ENCODE measurements around the gene HEG1.

The HEG1 gene

DNA sequence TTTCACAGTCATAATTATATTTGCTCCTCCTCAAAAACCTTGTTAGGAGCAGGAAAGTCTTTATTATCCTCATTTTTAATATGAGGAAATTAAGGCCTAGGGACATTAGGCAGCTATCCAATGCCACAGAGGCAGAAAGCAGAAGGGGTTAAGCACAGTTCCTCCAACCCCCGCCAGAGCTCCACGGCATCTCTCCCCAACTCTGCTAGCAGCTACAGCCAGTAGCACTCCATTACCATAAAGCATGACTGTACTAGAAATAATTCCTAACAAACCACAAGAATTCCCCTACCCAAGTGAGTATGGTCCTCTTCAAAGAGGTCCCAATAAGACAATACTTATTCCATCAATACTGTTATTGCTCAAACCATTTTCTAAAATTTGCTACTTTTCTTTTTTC lies 9.8 kb downstream of the HEG1 start:
- FAIRE-seq = no peak

DNA sequence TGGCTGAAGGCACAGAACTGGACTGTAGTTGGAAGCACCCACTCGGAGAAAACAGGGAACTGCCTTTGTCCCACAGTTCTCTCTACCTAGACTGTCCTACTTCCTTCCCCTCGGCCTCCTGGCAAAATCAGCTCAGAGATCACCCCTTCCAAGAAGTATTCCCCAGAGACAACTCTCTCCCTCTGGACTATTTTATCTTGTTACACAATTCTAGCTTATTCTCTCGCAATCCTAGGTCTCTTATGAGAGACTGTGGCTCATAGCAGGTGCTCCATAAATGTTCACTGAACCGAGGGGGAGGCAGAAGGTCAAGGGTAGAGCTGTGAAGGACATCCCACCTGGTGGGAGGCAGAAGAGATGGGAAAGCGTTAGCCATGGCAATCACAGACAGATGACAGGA lies 10.6 kb downstream of the HEG1 start:
- no peak for FAIRE-seq

DNA sequence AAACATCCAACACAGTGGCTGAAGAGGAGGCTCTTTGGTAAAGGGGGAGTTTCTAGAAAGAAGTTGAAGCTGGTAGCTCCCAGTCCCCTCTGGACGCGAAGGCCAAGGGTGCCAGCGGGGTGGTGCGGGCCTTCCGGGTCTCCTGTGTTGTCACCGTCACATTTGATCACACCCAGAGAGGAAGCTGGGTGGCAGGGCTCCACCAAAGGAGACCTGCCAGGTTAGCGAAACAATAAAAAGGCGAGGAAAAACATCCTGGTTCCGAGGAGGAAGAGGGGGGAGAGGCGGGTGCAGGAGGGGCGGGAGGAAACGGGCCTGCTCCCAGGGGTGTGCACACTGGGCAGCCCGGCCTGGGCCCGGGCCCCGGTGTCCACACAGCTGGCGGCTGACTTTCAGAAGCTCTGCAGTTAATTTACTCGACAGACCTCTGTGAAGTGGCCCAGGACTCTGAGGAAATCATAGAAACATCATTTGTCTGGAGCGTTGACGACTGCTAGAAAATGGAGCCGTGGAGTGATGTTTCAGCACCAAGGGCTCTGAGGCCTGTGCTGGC lies 12.1 kb downstream of the HEG1 start:
- no peak for FAIRE-seq

DNA sequence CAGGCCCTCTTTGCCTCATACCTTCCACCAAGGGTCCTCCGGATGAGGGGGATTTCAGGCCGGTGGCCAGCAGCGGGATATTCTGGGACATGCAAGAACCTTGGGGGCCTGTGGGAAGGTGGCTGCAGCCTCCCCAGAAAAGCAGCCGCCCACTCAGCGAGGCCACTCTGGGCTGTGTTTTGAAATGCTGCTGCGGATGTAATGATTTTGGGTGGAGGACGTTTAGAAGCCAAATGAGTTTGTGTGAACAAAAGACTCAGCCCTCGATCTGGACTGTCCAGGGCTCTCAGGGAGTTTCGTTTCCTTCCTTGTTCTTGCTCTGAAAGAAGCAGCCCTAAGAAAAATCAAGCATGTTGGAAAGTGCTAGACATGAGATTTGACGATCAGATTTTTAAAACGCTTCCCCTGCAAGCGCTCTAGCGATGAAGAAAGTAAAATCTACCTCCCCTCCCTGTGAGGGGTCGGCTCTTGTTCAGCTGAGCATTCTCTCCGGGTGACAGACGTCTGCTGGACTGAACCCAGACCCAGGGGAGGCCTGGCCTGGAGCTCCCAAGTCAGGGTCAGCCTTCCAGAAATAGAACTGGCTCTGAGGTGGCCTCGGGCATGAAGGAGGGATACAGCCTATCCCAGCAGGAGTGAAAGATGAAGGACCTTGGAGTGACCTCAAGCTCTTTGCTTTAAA lies 12.9 kb downstream of the HEG1 start:
- no peak for FAIRE-seq

DNA sequence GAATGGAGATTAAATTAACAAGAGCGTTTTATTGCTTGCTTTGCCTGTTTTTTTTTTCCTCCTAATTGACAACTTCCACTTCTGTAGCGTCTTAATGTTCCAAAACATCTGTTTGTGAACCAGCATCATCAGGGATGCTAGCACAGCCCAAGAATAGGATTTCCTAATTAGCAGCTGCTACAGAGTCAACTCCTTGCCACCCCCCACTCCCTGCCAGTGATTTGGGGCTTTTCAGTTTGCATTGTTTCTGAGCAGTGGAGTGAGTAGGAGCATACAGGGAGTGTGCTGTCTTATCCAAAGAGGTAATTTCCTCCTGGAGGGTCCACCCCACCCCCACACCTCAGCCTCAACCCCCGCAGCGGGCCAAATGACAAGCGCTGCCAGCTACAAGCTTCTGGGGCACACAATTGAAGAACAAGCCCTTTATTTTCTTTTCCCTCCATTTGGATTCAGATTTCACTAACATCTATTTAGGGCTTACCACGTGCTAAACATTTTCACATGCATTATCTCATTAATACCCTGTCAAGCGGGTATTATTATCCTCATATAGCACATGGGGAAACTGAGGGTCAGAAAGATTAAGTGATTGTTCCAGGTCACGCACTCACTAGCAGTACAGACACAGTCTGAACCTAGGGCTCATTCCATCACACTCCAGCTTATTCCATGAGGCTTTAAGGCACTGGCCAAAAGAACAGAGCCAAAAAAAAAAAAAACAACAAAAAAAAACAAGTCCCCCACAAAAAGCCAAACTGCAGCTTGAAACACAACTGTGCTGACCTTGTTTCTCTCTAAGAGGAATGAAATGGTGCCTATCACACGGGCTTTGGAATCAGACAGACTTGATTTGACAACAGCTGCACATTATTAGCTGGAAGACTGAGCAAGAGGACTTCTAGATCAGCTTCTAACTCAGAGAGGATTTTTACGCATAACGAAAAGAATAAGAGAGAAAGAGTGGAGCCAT lies 16.4 kb downstream of the HEG1 start:
- FAIRE-seq = no peak

DNA sequence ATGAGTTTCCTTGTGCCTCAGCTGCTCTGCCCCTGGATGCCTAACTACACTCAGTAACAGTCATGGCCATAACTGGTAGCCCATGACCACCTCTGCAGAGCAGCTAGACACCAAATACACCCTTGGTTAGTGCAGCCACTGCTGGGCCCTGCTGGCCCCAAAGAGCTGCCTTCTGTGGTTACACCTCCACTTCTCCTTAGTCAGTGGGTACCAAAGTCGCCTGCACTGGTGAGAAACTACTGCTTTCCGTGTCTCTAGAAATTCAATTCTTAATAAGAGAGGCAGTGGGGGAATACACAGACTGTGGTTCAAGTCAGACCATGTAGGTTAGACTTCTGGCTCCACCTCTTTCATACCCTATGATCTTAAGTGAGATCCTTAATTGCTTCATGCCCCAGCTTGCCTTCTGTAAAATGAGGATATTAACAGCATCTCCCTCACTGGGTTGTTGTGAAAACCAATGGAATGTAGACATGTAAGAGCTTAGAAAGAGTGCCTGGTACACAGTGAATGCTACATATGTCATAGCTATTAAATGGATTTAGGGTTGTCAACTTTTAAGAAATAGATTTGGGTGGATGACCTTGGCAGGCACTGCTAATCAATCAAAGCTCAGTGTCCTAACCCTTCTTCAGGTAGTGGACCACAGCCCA lies 18.2 kb downstream of the HEG1 start:
- no peak for FAIRE-seq

DNA sequence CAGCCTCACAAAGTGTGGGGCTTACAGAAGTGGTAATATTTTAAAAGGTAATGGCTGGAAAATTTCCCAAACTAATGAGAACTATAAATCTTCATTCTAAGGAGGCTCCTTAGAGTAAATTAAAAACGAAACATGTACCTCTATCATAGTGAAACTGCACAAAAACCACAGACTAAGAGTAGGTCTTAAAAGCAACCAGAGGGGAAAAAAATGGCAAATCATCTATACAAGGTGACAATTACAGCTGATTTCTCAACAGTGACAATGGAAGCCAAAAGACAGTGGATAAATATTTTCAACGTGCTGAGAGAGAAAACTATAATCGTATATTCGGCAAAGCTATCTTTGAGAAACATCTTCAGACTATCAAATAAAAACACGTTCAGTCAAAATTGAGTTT lies 20.6 kb downstream of the HEG1 start:
- no peak for FAIRE-seq

DNA sequence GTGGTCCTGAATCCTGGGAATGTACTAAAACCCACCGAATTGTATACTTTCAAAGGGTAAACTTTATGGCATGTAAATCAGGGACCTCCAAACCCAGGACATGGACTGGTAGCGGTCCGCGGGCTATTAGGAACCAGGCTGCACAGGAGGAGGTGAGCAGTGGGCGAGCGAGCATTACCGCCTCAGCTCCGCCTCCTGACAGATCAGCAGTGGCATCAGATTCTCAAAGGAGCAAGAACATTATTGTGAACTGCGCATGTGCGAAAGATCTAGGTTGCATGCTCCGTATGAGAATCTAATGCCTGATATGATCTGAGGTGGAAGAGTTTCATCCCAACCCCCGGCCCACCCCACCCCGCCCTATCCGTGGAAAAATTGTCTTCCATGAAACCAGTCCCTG lies 22.2 kb downstream of the HEG1 start:
- no peak for FAIRE-seq

DNA sequence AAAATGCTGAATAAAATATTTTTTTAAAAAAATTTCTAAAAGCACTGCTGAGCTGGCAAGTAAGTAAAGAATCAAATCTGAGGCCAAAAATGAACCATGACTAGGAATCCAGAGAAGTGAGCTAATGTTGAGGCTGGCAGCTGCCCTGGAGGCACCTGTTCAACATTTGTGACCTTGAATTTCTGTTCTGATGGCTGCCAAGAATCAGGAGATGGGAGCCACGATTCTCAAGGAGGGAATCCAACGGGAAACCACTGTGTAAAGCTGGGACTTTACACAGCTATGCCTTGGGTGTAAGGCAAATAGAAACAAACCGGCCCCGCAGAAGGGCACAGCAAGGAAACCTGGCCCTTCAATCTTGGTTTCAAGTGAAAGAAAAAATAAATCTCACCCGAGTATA lies 22.7 kb downstream of the HEG1 start:
- no peak for FAIRE-seq

DNA sequence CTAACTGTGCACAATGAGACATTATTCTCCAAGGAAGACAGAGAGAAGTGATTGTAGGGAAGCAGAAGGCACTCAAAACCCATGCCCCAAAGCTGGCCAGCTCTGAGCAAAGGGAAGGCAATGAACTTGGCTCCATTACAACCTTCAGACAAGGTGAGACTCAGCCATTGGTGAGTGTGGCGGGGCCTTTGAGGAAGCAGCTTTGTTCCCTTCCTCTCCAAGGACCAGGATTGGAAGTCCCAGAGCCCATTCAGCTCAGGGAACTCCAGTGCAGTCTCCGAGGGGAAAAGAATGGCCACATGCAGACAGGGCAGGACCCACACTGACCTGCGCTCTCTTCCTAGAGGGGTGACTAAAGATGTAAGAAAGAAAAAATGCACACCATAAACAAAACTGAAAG lies 23.1 kb downstream of the HEG1 start:
- no peak for FAIRE-seq

DNA sequence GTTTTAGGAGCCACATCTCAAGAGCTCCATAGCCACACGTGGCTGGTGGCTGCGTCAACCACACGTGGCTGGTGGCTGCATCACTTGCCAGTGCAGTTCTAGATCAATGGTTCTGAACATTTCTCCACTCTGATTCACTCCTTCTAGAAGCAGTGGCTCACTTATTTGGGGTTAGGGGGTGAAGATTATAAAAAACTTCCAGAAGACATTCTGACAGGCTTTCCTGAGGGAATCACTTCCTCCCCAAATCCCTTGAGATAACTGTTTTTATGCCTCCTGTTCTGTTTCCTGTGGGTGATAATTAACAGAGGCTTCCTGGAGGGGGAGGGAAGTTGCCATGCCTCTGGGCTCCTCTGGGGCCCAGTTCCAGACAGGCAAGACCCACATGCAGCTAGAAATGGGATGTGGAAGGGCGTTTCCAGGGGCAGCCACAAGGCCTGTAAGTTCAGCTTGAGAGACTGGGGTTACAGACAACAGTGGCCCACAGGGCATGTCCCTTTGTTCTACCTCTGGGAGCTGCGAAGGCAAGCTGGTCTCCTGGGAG lies 23.6 kb downstream of the HEG1 start:
- FAIRE-seq = no peak

DNA sequence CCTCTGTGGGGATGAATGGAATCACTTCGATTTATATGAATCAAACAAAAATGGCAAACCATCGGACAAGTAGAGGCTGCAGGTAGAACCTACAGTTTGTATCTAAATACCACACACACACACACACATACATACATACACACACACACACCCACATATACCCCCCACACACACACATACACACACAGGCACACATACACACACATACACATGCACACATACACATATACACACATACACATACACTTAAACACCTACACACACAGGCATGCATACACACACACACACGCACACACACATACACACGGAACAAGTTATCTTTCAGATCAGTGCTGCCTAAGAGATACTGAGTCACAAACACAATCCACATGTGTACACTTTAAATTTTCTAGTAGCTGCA lies 24.3 kb downstream of the HEG1 start:
- FAIRE-seq = no peak

DNA sequence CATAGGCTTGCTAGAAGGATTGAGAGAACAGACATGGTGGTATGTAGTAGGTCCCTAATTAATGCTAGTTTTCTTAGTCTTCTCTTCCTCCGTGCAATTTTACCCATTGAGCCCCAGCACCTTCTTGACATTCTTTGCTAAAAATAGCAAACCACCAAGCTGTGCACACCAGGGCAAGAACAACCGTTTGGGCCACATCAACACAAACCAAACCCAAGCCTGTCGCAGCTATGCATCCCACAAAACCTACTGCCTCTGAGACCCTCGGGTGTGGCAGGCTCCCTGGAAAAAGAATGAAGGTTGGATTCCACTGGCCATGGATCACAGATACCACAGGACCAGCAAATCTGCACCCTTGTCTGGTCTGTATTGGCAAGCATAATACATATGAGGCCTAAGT lies 27.1 kb downstream of the HEG1 start:
- no peak for FAIRE-seq

DNA sequence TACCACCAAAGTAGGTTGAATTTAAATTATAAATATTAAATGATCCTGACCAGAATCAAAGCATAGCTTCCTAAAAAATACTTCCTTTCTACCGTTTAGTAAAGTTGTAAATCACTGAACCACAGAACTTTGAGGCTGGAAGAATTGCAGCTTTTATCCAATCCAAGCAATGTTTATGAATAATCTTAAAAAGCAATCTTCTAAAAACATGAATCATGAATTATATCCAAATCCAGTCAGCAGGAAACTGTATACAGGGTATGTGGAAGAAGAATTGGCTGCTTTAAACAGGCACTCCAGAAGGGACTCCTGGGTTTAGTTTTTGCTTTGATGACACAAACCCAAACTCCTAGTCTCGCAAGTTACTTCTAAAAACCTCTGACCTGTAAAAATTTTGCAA lies 30.2 kb downstream of the HEG1 start:
- no peak for FAIRE-seq

DNA sequence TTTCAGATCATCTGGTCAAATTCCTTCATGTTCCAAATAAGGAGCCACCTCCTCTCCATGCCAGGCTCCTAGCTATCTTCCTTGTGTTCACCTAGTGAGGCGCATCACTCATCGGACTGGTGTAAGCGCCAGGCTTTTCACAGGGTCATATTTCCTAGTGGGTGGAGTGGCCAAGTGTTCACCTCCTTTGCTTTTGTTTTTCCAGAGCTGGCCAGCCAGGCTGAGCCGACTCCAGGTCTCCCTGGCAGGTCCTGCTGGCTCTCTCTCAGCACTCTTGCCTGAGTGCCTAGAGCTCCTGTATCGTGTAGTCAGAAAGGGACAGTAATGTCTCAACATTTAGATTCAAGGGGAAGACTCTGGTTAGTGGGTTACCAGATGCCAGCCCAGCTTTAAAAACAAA lies 31.0 kb downstream of the HEG1 start:
- no peak for FAIRE-seq

DNA sequence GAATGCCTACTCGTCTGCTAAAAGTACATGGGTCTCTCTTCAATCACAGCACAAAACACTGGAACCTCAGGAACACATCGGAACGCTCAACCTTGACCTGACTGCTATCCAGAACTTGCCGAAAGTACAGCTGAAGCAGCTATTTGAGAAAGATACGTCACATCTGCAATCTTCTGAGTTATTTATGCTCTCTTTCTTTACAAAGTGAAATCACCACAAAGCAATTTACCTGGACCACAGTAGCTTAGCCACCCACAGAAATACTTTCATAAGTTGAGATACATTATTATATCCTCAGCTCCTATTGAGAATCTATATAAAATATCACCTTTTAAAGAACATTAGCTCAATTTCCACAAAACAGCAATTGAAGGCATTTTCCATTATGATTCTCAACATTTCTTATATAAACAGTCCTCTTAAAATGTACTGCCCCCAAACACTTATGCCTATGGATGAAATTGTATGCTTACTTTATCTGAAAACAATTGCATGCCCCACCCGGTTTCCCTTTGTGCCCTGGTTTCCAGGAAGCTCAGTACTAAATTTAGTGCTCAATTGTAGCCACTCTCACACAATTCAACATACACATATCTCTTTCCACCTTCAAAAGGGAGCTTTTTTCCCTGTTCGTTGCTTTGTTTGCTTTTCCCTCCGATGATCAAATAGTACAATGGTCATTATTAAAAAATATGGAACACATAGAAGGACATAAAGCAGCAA lies 31.8 kb downstream of the HEG1 start:
- no peak for FAIRE-seq

DNA sequence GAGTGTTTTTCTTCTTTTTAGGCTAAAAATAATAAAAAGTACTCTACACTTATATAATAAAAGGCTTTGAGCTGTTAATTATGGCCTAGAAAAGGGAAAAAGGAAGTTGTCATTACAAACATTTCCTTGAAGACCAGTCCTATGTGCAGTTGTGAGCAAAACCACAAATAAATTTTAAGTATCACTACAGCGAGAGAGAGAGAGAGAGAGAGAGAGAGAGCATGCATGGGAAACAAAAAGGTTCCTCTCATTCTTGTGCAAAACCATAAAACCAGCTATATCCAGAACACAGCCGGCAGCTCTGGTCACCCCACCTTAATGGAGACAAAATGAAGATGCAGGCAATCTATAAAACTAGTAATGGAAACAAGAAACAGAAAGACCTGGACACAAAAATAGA lies 33.6 kb downstream of the HEG1 start:
- no peak for FAIRE-seq

DNA sequence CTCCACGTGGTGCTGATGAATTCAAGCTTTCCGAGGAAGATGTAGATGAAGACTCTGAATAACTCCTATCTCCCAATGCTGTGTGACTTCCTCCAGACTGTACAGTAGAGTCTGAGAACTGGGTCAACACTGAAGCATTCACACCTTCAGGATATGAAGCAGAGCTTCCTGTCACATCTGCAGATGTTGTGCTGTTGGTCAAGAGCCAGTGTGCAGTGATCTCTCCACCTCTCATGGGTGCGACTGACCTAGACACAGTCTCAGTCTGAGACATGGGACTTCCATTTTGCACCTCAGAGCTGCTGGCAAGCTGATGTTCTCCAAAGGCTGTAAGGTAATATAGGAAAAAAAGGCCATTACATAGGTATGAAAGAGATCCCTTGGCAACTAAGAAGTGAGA lies 36.5 kb downstream of the HEG1 start:
- no peak for FAIRE-seq

DNA sequence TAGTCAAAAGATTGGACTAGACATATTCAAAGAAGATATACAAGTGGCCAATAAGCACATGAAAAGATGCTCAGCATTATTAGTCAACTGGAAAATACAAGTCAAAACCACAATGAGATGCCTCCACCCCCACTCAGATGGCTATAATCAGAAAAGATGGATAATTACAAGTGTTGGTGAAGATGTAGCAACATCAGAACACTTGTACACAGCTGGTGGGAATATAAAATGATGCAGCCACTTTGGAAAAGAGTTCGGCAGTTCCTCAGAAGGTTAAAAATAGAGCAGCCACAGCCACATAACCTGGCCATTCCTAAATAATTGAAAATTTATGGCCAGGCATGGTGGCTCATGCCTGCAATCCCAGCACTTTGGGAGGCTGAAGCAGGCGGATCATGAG lies 38.4 kb downstream of the HEG1 start:
- no peak for FAIRE-seq

DNA sequence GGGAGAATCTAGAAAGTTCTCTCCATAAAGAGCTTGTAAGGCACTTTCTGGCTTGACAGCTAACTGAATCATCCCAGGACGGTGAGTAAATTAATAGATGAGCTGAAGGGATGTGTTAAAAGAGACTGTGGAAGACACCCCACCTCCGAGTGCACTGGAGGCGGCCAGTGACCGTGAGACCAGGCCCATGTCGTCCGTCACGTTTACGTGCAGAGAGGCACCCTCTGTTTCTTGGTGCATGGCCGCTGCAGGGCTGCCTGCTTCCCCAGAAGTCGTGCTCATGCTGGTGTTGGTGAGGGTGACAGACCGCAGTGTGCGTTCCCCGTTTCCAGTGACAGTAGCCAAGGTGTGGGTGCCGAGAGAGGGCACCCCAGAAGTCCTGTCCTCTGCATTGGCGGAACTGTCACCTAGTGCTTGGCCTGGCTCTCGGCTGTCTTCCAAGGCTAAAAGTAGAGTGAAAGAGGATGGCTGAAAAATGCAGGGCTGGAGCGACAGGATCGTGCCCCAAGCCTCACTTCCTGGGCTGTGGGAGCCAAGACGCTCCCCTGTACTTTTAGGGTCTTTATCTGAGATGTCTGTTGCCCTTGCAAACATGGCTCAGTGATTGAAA lies 41.1 kb downstream of the HEG1 start:
- FAIRE-seq = no peak

DNA sequence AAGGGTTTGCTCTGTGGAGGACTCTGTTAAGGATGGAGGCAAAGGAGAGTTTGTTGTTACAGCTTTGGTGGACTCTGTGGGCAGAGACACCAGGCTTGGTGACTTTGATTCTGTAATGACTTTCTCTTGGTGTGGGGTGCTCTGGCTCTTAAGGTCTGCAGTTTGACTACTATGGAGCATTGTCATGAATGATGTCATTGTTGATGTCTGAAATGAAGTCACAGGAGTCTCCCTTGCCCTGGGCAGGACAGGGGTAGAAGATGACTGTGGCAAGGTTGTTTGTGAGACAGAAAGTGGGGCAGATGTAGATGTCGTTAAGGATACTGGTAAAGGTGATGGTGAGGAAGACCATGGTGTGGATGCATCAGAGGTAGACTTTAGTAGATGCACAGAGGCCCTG lies 42.7 kb downstream of the HEG1 start:
- FAIRE-seq = no peak

DNA sequence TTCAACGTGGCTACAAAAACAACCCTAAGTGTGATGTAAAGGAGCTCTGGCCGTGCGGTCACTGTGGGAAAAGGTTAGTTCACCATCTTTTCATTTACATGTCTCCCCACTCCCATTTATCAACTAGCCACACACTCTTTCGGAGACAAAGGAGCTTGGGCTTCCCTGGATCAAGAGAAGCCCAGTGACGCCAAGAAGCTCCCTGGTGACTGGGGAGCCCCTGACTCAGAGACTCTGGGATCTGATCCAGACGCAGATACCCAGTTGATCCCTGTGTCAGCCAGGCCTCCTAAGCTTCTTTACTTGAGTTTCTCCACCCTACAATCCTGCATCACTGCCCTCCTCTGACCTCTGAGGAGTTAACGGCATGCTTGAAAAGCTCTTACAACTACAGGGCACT lies 43.9 kb downstream of the HEG1 start:
- no peak for FAIRE-seq
